GM21447 (cell line): ENCODE results near the gene PPP2R2D.

ENCODE experiments used
- ATAC-seq: cut with Tn5 transposase; IDR thresholded peaks from one replicate; pipeline ENCODE4 v1.9.1; 2021; ENCODE audit not compliant: unreplicated experiment

Gene PPP2R2D

DNA sequence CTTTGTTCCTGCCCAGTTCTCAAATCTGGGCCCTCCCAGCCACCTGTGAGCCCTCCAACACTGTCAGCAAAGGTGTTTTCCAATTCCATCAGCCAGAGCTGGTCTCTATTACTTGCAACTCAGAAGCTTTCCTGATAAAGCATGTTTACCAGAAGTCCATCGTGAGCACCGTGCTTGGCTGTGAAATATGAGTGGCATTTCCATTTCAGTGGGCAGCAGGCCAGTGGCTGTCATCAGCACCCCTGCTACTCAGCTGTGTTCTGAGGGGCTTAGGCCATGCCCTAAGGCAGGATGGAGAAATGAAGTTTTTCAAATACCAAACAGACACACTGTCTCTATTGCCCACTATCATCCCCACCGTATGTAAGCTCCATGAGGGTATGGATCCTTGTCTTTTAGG lies 93.6 kb downstream of the PPP2R2D start:
- ATAC-seq: no peak

DNA sequence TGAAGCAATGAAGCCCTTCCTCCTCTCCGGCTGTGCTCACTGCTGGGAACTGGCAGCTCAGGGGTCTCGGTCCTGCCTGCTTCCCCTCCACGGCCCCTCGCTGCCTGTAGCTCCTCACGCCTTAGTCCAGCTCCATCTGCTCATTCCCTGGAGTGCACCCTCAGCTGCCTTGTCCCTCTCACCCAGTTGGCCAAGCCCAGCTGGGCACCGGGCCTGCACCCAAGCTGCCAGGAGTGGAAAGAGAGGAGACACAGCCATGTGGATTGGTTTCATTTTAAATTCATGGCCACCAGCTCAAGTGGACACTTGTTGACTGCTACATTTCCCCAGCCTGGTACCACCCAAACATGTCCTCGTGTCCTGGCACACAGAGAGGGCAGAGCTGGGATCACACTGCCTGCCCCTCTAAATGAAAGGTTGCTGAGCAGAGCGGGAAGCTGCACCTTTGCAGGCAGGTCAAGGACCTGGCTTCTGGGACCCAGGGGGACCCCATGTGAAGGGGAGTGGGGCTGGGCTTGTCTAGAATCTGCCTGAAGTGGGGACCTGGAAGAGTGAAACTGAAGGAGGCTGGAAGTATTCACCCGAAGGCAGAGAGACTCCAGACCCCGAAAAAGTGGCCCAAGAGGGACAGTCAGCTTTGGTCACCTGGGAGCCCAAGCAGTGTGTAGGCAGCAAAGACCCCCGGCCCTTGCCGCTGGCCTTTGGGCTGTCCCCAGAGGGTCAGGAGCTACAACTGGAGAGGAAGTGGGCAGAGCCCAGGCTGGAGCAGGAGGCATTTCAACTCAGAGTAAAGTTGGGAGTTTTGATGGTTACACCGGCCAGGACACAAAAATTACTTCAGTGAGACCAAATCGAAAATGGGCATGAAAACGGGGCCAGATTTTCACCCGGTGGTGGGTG lies 95.9 kb downstream of the PPP2R2D start:
- ATAC-seq: no peak

DNA sequence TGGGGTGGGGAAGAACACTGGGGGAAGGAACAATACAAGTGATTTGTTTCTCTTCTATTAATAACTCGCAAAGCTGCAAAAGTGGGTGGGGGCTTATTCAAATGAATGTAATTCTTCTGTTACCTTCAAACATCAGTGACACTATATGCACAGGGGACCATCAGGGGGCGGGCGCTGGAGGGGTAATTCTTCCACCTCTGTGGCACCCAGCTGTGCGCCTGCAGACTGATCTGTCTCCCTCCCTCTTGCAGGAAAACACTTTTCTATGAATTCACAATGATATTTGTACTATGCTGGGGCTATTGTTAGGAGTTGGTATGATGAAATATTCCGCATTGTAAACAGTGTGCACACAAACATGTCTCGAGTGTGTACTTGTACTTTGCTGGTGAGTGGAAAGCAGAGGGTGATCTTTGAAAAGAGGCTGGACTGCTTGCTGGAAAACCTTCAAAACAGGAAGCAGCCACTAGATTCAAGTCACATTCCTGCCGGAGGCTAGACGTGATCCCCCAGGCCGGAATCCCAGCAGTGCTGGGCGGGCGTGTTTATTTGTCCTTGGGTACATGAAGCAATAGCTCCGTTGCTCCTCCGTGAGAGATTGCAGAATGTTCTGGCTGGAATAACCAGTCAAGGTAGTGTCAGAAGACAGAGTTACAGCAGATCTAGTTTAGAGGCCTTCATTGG lies 96.7 kb downstream of the PPP2R2D start:
- ATAC-seq: no peak

DNA sequence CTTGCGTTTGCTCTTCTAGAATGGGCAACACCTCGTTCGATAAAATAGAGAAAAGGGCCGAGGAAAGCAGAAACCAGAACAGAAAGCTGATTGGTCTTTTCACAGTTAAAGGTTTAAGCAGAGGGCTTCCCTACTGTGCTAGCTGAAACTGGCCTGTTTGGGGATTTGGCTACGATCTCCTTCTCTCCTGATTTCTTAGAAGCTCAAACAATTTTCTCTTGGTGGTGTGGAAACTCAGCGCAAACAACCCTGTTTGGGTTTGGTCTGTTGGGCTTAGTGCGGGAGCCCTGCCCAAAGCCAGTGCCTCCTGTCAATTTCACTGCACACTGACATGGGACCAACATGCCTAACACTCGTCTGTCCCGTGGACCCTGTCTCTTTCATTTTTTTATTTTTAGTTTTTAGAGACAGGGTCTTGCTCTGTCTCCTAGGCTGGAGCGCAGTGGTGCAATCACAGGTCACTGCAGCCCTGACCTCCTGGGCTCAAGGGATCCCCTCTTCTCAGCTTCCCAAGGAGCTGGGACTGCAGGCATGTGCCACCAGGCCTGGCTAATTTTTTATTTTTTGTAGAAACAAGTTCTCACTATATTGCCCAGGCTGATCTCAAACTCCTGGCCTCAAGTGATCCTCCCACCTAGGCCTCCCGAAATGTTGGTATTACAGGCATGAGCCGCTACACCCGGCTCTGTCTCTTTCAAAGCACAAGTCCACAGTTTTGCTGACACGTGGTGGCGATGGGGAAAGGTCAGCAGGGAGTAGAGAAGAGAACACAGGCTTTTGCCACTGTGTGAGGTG lies 97.4 kb downstream of the PPP2R2D start:
- no peak for ATAC-seq

DNA sequence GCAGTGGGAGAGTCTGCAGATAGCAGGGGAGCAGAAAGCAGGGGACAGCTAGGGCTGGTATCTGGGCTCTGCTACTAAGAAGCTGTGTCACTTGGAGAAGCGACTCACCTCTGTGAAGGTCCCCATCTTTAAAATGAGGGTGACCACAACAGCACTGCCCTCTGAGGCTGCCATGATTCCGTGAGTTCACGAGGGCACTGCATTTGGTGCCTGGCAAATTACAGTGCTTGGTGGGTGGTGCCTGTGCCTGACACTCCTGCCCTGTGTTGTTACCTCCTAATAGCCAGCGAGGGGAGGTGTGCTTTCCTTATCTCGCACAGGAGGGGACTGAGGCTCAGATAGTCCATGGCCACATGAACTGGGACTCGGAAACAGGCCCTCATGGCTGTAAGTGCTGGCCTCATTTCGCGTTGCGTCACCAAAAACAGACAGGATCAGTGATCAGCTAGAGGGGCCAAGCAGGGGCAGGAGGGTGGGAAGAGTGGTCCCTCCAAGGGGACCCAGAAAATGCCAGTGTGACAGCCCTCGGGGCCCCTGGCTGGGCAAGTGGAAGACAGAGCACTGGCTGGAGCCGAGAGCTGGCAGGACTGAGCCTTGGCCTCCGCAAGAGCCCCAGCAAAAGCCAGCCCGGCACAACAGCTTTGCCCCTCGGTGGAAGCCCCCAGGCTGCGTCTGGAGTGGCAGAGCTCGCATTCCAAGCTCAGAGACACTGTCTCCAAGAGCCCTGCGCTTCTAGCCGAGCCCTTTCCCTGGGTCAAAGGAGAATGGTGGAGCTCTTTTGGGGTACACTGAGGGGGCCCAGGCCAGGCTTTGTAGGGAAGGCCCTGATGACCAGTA lies 98.3 kb downstream of the PPP2R2D start:
- no peak for ATAC-seq

DNA sequence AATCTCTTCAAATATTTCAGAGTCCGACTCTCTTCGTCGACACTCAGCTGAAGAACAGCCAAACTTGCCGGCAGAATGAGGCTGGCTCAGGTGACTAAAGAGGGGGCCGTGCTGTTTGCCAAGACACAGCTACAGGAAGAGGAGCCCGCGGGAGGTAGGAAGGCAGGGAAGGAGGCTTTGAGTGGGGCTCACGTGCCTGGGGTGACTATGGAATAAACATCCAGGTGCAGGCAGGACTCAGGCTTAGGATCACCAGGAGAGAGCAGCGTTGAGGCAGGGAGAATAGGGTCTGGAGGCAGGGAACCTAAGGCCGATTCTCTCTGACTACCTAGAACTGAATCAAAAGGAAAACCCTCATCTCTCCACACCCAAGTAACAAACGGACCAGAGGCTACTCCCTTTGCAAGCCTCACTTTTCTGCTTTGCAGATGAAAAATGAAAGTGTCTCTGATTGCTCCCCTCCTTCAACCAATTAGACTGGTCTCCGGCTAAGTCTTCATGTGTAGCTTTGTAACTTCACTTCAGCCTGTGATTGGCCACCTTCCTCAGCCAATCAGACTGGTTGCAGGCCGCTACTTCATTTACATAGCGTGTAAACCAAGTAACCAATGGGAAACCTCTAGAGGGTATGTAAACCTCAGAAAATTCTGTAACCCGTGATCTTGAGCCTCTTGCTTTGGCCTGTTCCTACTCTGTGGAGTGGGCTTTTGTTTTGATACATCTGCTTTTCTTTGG lies 100.6 kb downstream of the PPP2R2D start:
- no peak for ATAC-seq

- ATAC-seq: no peak
These were observed 101.2 kb downstream of the PPP2R2D start for GRCh38 chr10:132002004-132002403.

GRCh38 chr10:132003282-132003924 lies 102.6 kb downstream of the PPP2R2D start:
- ATAC-seq: no peak

DNA sequence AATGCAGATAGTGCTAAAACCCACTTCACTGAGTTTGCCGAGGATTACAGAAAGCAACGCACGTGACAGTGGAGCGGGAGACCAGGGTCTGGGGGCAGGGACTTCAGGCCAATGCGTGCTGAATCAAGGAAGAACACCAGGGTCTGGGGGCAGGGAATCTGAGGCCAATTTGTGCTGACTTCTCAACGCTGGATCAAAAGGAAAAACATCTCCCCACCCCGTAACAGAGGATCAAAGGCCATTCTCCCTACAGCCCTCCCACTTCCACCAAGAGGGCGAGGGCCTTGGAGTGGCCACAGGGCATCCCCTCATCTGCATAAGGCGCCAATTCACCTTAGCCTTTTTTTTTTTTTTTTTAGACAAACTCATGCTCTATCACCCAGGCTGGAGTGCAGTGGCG lies 103.2 kb downstream of the PPP2R2D start:
- ATAC-seq: no peak

GRCh38 chr10:132005147-132005546 lies 104.3 kb downstream of the PPP2R2D start:
- no peak for ATAC-seq

DNA sequence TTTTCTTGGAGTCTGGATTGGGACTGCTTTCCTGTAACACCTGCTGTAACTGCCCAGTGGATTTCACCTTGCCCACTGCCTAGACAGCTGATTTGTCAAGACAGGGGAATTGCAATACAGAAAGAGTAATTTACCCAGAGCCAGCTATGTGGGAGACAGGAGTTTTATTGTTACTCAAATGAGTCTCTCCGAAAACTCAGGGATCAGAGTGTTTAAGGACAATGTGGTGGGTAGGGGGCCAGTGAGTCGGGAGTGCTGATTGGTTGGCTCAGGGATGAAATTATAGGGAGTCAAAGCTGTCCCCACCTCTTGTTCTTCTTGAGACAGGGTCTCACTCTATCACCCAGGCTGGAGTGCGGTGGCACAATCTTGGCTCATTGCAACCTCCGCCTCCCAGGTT lies 106.2 kb downstream of the PPP2R2D start:
- no peak for ATAC-seq

DNA sequence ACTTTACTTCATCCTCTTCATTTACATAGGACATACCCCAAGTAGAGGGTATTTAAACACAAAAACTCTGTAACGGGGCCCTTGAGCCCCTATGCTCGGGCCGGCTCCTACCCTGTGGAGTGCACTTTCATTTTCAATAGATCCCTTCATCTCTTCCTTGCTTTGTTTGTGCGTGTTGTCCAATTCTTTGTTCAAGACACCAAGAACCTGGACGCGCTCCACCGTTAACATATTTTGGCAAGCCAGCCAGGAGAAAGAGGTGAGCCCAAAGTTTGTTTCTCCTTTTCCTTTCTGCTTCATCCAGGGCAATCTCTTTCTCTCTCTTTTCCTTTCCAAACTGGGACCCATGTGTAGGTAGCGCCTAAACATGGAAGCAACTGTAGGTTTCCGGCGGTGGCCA lies 106.9 kb downstream of the PPP2R2D start:
- no peak for ATAC-seq
